GM18873 (cell line): ENCODE measurements around the gene FAM149A.

Experiments
- ATAC-seq: cut with Tn5 transposase; IDR thresholded peaks from one replicate; pipeline ENCODE4 v1.9.1; 2021; ENCODE audit warnings: mild to moderate bottlenecking, moderate library complexity, moderate number of reproducible peaks; ENCODE audit not compliant: unreplicated experiment, low FRiP score

Gene FAM149A

DNA sequence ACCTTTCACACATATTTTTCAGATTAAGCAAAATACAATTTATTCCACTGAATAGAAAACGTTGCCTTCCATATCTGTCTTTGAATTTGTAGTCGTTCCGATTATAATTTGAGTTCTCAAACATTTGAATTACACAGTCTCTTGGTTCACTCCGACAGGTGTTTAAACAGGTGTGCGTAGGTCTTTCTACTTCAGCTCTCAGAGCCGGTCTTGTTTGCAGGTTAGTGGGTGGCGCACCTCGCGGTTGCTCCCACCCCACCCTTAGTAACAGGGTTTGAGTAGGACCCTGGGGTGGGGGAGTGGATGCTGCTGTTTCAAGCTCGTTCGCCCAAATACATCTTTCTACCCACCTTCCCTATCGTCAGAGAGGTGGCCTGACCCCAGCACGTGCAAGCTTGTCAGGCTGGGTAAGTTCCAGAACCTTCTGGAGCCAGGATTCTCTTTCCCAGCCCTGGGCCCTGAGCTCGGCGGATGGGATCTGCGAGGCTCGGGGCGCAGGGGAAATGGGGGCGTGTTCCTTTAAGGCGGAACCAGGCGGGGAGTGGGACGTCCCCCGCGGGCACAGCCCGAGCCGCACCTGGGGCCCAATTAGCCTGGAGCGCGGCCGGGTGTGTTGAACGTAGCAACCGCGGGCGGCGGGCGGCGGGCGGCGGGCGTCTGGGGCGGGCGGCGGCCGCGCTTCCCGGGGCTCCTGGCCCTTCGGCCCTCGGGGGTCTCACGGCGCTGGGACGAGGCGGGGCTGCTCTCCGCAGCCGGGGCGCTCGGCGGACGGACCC, at the start of gene FAM149A:
TSS of gene FAM149A (plus strand) at position 591 of the 776 bp plus-strand sequence.
- ATAC-seq: peak; percentile 65

GRCh38 chr4:186058253-186058979, 46.1 kb upstream of the FAM149A start:
- ATAC-seq: peak; percentile 99

GRCh38 chr4:186058980-186059316, 45.6 kb upstream of the FAM149A start:
- ATAC-seq: no peak

- ATAC-seq: no peak
Measured at GRCh38 chr4:186061921-186062320, 42.6 kb upstream of the FAM149A start.

DNA sequence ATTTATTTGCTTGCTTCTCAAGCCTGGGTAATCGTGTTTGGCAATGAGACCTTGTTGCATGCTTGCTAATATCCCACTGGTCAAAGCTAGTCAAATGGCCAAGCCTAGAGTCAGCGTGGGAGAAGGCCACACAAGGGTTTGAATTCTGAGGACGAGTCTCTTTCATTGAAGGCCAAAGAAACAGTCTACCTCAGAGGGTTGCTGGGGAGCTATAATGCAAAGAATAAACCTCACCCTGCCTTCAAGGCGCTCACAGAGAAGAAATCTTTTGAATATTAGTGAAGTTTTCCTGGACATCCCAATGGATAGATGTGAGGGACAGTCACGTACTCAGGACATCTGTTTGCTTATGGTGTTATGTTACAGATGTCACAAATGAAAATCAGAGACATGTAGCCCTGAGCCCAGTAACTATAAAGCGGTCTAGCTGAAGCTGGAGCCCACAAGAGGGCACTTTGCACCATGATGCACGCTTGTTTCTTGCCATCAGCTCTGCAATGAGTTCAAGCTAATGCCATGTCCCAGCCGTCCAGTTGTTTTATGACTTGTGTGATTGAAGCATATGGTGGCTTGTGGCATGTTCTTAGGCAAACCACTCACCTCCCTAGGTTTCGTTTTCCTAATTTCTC, 36.6 kb upstream of the FAM149A start:
- ATAC-seq: peak; percentile 81

GRCh38 chr4:186068581-186069348, 35.7 kb upstream of the FAM149A start, which contains the start of gene TLR3:
Gene TLR3 (plus strand): TSS chr4:186069156. CDS start chr4:186076620, 7,464 bp downstream.
- no peak for ATAC-seq

- no peak for ATAC-seq
Measured at GRCh38 chr4:186069729-186070128, 34.8 kb upstream of the FAM149A start.

DNA sequence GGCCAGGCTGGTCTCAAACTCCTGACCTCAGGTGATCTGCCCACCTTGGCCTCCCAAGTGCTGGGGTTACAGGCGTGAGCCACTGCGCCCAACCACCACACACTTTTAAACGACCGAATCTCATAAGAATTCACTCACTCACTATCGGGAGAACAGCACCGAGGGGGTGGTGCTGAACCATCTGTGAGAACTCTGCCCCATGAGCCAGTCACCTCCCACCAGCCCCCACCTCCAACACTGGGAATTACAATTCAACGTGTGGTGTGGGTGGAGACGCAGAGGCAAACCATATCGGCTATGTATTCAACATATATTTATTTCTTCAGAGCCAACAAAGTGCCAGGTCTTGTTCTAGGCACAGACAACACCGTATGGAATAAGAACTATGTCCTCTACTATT, 32.0 kb upstream of the FAM149A start:
- ATAC-seq: no peak

DNA sequence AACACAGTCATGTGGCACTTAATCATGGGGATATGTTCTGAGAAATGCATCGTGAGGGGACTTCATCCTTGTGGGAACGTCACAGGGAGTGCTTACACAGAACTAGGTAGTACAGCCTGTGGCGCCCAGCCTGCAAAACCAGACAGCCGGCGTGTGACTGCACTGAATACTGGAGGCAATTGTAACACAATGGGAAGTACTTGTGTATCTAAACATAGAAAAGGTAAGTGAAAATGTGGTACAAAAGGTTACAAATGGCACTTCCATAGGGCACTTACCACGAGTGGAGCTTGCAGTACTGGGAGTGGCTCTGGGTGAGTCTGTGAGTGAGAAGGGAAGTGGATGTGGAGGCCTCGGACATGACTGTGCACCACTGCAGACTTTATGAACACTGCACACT, 30.3 kb upstream of the FAM149A start:
- no peak for ATAC-seq

DNA sequence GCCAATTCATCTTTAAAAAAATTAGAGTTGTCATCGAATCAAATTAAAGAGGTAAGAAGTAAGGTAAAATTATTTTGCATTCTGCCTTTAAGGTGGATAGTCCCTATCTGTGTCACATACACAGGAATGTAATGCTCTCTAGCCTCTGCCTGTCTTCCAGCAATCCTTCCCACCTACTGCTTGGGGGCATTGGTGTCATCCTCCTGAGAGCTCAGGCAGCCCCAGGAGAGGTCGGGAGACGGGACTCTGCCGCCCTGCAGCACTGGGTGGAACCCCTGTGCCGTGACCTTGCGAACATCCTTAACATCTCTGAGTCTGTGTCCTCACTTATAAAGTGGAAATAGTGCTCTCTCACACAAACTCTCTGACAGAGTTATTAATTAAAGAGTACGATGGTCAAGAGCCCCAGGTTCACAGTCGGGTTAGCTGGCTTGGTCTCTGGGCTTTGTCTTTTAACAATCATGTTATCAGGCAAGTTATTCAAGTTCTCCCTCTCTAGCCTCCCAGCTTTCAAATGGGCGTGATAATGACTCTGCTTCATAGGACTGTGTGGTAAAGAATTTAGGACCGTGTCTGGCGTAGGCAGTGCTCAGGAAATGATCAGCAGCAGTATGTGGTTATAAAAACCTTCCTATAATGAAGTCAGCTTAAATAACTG, 25.4 kb upstream of the FAM149A start:
- ATAC-seq: no peak

DNA sequence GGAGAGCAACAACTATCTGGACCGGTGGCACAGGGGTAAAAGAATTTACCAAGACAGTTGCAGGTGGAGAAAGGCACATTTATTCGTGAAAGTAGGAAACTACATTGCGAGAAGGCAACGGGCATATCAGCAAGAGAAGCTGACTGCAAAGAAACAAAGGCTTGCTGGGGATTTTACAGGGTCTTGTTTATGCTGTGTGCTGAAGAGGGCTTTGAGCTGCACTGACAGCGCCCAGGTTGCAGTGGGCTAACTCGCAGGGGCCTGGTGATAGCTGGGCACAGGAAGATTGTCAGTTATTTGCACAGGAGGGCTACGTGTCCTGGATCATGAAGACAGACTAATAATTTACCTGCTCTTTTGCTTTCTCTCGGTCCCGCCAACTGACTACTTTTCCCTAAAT, 24.8 kb upstream of the FAM149A start:
- ATAC-seq: no peak

DNA sequence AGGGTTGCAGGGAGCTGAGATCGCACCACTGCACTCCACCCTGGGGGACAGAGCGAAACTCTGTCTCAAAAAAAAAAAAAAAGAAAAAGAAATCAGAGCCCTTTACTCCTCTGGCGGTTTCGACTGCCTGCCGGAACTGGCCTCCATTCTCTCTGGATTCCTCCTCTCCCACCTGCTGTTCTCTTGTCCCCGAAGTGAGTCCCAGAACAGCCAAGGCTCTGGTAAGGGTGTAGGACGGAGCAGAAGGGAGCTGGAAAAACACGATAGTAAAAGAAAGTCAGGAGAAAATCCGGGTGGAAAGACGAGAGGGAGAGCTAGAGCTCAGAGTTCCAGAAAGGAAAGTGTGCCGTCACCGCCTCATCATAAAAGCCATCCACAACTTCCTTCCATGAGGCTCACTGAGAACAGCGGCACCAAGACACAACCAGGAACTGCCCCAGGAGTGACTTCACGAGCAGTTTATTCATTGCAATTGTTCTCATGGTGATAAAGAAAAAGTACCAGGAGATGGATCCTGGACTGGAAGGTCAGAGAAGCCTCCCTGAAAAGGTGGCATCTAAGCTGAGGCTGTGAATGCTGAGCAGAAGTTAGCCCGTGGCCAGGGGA, 23.2 kb upstream of the FAM149A start:
- no peak for ATAC-seq

DNA sequence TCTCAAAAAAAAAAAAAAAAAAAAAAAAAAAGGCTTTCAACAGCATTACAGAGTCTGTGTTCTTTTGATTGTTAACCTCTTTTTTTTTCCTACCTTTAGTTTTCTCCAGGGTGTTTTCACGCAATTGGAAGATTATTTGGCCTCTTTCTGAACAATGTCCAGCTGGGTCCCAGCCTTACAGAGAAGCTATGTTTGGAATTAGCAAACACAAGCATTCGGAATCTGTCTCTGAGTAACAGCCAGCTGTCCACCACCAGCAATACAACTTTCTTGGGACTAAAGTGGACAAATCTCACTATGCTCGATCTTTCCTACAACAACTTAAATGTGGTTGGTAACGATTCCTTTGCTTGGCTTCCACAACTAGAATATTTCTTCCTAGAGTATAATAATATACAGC, 22.3 kb upstream of the FAM149A start:
- ATAC-seq: no peak

DNA sequence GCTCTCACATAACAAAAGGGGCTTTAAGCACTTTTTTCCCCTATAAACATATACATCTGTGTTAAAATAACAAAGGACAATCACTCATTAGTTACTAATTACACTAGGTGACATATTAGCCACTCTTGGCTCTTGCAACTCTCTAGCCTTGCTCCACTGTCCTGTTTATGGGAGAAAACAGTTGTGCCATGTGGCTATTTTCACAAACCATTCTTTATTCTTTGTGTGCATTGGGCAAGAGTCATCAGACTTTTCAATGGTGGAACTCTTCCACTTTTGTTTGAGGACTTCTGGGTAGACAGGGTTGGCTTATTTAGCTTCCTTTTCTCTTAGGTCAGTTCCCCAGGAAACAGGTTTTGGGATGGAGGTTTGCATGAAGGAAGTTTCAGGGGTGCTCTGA, 16.0 kb upstream of the FAM149A start:
- ATAC-seq: no peak

DNA sequence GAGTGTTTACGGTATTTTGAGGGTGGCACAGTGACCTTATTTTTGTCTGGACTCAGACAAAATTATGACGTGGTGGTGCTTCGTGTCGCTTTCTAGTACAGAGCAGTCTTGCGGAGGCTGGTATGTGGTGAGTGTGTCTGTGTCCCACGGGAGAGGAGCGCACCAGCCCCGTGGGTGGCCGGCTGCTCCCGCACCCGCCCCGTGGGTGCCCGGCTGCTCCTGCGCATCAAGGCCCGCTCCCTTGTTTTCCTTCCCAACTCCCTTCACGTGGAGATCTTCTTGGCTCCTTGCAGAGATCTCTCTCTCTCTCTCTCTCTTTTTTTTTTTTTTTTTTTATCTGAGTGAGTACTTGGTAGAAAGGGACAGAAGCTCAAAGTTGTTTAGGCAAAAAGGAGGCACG, 12.2 kb upstream of the FAM149A start:
- no peak for ATAC-seq

DNA sequence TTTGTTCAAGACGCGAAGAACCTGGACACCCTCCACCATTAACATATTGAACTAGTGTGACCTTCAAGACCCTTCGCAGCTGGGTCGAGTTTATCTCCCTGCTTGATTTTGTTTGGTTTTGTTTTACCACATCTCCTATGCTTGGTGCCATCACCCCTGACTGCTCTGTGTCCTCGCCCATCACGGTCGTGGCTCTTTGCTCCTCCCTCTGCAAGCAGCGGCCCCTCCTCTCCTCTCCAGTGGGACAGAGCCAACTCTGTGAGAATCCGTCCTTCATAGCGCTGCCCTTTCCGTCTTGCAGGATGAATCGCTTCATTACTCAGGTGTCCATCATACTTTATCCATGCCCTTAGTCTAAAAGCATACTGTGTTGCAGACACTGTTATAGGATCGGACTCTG, 9.1 kb upstream of the FAM149A start:
- ATAC-seq: no peak

- ATAC-seq: no peak
Measured at GRCh38 chr4:186096681-186097165, 7.8 kb upstream of the FAM149A start.

DNA sequence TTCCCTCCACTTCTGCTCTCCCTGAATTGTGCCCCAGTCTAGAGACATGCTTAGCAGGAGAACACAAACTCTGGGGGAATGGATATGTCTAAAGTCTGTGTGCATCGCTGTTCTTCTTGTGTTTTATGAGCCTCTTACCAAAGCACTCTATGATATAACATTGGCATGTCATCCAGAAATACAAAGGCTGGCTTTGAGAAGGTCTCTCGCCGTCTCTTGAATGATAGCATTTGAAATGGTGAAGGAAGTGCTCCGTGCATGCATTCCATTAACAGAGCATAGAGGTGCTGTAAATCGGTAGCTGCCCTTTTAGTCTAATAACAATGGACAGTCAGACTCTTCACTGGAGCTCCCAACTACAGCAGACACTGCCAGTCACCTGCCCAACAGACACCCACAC, 7.1 kb upstream of the FAM149A start:
- ATAC-seq: no peak

DNA sequence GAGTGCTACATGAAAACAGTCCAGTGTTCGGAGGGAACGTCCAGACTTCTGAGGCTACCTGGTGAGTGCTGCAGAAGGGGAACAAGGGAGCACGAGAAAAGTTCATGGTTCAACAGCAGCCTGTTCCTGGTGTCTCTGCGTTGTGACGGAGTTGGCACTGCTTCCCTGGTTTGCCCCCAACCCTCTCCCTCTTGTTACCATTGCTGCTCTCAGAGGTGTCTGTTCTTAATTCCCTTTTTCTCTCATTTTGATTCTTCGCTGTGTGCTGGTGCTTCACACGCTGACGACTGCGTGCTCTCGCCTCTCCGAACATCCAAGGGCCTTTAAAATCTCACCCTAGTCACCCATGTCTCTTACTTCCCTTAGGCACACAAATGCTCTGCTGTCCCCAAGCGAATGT, 1.6 kb upstream of the FAM149A start:
- no peak for ATAC-seq
